ENCODE data around the gene WBP1L.

DNA sequence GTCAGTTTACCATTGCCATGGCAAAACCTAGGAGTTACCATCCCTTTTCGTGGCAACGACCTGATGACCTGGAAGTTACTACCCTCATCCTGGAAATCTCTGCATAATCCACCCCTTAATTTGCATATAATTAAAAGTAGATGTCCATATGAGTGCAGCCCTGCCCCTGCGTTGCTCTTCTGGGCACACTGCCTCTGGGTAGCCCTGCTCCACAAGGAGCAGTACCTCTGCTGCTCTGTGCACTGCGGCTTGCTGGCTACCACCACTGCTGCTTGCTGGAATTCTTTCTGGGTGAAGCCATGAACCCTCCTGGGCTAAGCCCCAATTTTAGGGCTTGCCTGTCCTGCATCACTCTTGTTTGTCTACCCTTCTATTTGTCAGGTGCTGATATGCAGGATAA is 80.9 kb downstream of the WBP1L start:
- TF ChIP-seq, protein P1, sequence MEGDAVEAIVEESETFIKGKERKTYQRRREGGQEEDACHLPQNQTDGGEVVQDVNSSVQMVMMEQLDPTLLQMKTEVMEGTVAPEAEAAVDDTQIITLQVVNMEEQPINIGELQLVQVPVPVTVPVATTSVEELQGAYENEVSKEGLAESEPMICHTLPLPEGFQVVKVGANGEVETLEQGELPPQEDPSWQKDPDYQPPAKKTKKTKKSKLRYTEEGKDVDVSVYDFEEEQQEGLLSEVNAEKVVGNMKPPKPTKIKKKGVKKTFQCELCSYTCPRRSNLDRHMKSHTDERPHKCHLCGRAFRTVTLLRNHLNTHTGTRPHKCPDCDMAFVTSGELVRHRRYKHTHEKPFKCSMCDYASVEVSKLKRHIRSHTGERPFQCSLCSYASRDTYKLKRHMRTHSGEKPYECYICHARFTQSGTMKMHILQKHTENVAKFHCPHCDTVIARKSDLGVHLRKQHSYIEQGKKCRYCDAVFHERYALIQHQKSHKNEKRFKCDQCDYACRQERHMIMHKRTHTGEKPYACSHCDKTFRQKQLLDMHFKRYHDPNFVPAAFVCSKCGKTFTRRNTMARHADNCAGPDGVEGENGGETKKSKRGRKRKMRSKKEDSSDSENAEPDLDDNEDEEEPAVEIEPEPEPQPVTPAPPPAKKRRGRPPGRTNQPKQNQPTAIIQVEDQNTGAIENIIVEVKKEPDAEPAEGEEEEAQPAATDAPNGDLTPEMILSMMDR (IDR thresholded peaks at IDR 0.05; ENCODE audit: low read depth, low read length) = no peak
- no peak for TF ChIP-seq POLR2A (IDR thresholded peaks at IDR 0.05; ENCODE audit: extremely low read depth, insufficient read length)
- TF ChIP-seq, protein P2, sequence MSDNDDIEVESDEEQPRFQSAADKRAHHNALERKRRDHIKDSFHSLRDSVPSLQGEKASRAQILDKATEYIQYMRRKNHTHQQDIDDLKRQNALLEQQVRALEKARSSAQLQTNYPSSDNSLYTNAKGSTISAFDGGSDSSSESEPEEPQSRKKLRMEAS (IDR thresholded peaks at IDR 0.05; ENCODE audit: low read depth, low read length) = no peak
- no peak for TF ChIP-seq MYC (IDR thresholded peaks at IDR 0.05; ENCODE audit: low read depth, low read length)
